NCI-H82 treated with DMSO at 0.1 percent for 48 hours (cell line): ENCODE measurements around the gene SOAT2.

Experiments used
- DNase-seq: peaks from one replicate; lab custom pipeline; 2025; ENCODE audit not compliant: unreplicated experiment; lab: John Stamatoyannopoulos, UW

Gene SOAT2

DNA sequence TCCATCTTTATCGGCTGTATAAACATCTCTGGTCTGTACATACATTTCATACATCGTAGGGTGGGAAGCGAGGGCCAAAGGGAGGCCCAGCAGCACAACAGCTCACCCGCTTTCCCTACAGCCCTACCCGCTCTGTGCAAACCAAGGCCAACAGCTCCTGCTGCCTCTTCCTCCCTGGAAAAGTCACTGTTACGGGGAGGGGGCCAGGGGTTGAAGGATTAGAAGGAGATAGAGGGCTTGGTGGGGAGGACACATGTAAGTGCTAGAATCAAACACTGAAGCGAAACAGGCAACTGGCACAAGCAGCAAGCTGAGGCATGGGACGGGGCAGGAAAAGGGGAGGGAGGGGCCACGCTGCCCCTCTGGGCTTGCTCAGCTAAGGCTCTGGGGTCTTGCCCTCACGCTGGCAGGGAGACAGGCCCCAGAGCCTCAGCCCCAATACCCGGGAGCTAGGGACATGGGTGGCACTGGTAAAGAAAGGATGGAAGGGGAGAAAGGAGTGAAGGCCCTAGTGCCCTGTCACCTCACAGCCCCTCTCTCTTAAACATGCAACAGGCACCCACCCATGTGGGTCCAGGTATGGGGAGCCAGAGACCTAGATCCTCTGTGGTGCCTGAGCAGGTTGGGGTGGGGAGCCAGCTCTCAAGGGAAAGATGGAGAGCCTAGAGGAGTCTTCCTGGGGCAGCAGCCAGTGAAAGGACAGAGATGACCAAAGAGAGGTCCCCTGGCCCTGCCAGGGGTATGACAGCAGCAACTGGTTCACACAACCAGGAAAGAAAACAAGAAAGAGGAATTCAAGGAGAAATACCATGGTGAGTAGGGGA lies 38.5 kb upstream of the SOAT2 start:
- DNase-seq = no peak

DNA sequence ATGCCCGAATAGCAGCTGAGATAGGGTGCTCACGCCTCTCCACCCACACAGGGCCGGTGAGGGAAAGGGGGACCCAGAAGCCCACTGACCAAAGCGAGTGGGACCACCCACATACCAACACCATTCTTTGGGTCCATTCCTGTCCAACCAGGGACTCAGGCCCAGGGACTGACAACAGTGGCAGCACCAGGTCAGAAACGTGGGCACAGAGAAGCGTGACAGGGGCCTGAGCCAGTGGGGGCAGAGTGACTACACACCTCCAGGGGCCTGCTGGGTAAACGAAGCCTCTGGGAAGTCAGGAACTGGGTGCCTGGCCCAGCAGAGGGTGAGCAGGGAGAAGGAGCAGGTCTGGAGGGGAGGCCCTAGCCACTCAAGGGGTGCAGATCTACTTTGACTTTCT lies 37.8 kb upstream of the SOAT2 start:
- no peak for DNase-seq

- DNase-seq = peak; percentile 63
These were observed 37.0 kb upstream of the SOAT2 start for GRCh38 chr12:53065975-53066931.

DNA sequence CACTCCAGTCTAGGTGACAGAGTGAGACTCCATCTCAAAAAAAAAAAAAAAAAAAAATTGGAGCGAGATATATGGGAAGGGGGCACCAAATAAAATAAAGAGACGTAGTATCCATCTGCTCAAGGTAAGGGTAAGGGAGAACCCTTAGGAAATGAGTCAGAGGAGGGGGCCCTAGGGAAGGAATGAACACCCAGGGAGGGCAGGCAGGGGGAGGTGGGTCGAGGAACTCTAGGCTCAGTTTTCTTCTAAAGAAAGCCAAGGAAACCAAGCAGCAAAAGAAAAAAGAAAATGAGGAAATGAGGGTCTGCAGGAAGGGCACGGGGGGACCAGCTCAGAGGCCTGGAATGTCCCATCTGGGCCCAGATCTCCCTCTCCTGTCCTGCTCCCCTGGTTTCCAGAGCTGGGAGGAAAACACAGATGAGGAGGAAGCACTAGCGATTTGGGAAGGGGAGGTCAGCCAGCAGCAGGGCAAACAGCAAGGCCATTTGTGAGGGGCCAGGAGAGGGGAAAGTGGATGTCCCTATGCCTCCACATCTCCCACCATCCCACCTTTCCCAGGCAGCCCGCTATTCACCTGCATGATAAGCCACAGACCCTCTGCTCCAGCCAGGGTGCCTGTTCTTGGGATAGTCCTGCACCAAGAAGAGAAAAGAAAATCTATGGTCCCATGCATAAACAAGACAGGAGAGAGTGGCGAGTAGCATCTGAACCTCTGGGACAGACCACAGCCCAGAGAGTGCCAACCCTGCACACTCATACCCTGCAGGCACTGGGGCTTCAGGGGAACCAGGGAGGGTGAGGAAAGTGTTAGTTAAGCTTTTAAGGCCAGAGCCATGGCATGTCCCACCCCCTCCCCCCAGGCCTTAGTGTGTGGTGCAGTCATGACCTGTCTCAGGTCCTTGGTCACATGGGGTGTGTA lies 36.0 kb upstream of the SOAT2 start:
- no peak for DNase-seq

DNA sequence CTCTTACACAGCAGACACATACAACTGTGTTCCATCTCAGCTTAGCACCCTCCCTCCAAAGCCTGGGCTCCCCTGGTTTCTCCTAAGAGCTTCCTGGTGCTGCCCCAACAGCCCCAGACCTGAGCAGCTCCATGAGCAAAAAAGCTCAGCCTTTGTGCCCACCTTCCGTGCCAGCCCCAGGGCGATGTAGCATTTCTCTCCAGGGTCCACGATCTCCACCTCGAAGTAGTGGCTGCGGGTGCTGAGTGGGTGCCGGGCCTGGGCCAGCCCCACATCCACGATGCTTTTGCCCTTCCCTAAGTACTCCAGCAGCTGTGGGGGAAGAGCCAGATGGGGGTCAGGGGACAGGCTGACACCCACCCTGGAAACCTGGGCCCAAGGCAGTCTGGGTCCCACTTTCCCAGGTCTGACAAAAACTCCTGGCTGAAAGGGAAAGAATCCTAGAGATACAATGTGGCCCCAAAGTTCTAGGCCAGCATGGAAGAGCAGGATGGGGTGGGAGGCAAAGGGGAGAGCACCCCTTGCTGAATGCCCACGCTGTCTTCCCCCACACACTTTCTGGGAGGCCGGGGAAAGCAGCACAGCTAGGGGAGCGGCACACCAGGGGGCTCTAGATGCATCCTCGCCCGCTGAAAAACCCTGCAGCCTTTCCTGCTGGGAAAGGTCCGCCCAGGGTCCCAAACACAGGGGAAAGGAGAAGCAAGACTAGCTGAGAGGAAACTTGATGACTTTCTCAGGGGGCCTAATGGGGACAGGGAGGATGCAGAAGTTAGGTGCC lies 35.1 kb upstream of the SOAT2 start:
- DNase-seq = no peak

- no peak for DNase-seq
These were observed 34.3 kb upstream of the SOAT2 start for GRCh38 chr12:53068811-53069585.

DNA sequence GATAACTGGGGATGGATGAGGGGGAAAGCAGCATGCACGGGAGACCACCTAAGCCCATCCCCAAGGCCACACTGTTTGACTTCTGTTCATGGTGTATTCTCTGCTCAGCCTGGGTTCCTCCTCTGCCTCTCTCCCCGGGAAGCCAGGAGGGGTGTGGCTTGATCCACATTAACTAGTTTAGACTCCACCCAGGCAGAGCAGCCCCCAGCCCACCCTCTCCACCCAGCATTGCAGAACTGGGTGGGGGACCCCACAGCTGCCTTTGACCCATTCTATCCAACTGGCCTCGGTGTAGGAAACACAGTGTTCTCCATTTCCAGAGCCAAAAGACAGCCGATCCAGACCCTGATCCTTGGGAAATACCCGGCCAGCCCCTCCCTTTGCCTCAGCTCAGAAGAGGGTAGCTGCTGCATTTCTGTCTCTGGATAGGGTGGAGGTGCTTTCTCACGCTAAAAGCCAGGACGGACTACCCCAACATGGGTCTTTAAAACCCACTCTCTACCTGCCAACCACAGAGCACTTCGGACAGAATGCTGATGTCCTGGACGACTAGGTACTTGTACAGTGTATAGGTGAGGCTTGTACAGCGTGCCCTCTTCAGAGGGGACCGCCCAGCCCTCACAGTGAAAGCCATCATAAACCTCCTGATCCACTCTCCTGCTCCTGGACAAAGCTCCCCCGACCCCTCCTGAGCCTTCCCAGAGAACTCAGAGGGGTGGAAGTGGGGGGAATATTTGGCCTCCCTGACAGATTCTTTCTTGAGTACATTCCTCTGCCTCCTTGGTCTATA lies 33.5 kb upstream of the SOAT2 start:
- no peak for DNase-seq

GRCh38 chr12:53070877-53071492 lies 32.3 kb upstream of the SOAT2 start:
- DNase-seq = peak; percentile 53

GRCh38 chr12:53071591-53072551 lies 31.4 kb upstream of the SOAT2 start:
- DNase-seq = no peak

DNA sequence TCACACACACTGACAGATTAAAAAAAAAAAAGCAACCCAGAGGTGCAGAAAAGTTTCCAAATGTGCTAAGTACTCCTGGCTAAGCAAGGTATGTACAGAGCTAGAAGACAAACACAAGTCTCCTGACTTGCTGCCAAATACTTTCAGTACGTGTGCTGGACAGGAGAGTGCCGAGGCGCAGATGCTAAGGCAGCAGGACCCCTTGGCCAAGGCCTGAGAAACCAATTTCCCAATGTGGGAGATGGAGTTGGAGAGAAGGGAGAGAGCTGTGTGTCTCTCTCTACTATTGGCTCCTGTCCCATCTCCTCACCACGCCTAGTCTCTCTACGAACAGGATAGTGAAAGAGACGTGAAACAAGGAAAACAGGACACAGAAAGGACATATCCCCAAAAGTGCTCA lies 29.4 kb upstream of the SOAT2 start:
- no peak for DNase-seq

- no peak for DNase-seq
These were observed 28.8 kb upstream of the SOAT2 start for GRCh38 chr12:53074283-53074998.

- DNase-seq = no peak
These were observed 28.3 kb upstream of the SOAT2 start for GRCh38 chr12:53074999-53075370.

DNA sequence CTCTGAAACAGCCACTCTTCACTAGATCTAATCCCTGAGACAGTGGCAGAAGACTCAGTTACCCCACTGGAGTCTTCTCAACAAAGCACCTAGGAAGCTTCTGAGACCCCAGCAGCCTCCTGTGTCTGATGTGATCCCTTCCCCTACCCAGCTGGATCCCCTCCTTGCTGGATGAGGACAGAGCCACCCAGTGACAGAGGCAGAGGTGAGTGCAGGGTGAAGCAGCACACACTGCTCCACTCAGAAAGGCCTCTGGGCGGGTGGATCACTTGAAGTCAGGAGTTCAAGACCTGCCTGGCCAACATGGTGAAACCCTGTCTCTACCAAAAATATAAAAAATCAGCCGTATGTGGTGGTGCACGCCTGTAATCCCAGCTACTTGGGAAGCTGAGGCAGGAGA lies 26.8 kb upstream of the SOAT2 start:
- no peak for DNase-seq

- DNase-seq = no peak
These were observed 26.3 kb upstream of the SOAT2 start for GRCh38 chr12:53077030-53077429.

DNA sequence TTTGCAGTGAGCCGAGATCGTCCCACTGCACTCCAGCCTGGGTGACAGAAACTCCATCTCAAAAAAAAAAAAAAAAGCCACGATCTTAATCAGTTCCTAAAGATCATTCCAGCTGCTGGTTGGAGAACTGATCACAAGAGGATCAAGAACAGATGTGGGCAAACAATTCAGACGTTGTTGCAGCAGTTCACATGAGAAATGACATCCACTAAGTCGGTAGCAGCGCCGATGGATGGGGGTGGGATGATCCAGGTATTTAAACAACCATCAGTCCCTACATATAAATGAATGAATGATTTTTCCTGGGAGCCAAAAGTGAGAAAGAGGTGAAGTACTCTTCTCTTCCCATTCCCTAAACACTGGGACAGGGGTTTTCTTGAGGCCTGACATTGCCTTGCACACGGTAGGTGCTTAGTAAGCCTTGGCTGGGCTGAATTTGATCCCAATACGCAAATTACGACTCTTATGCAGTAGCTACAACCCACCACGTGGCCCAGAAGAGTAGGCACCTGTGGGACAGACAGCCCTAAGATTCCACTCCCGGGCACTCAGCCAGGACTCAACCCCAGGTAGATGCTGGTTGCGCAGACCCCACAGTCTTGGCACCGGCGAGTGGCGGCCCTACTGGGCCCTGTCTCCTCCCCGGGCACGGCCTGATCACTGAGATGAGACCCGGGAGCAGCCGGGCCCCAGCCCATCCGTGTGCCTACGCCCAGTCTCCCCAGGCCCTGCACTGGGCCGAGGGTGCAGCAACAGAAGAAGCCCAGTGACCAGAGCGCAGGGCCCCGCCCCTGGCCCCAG lies 24.7 kb upstream of the SOAT2 start:
- no peak for DNase-seq
